Left ventricle myocardium inferior (tissue), 1 donor: ENCODE measurements around the gene TSGA10IP. TPM values are rescaled to one million over a fixed set of nuclear protein-coding genes. Genes with fewer than 3 reads are reported as not detected.

Experiments used
- DNase-seq: peaks from one replicate; pipeline ENCODE4 v3.0.0-alpha.2; 2020
- H3K27ac ChIP-seq: fragments of 200-600 bp; replicated peaks from 2 replicates; pipeline ENCODE4 v1.8.0; 2021
- H3K27me3 ChIP-seq: fragments of 200-600 bp; 2 replicates; pipeline ENCODE4 v1.8.0; 2021; ENCODE audit warnings: low read depth
- H3K36me3 ChIP-seq: fragments of 200-600 bp; 2 replicates; pipeline ENCODE4 v1.8.0; 2021
- H3K4me1 ChIP-seq: fragments of 200-600 bp; 2 replicates; pipeline ENCODE4 v1.8.0; 2021
- H3K4me3 ChIP-seq: fragments of 200-600 bp; 2 replicates; pipeline ENCODE4 v1.8.0; 2021; ENCODE audit warnings: mild to moderate bottlenecking, moderate library complexity
- H3K9me3 ChIP-seq: fragments of 200-600 bp; replicated peaks from 2 replicates; pipeline ENCODE4 v1.8.0; 2021
- intact Hi-C: fragments of 100-400 bp; cut with micrococcal nuclease; formaldehyde crosslinking; loops from one replicate; pipeline ENCODE4 v1.11.0; 2022
- total RNA-seq: library from RNA; stranded (reverse); fragmentation: NEBNext Ultra II Directional; extraction: Animal tissue kit (Norgen Biotek cat#: 25700); gene quantifications from one replicate; pipeline ENCODE4 v1.2.1, GENCODE V29; 2021
- TF ChIP-seq, protein P1 (sequence below): fragments of 200-600 bp; IDR thresholded peaks from 2 replicates; pipeline ENCODE4 v1.8.0; 2021; ENCODE audit warnings: antibody characterized with exemption, mild to moderate bottlenecking, borderline replicate concordance
- donor health status: DM: no; HTN: yes; CAD: no; lungs with severe emphysema.

TSGA10IP gene
- total RNA-seq, 1 donor from 2014 or later = not detected

DNA sequence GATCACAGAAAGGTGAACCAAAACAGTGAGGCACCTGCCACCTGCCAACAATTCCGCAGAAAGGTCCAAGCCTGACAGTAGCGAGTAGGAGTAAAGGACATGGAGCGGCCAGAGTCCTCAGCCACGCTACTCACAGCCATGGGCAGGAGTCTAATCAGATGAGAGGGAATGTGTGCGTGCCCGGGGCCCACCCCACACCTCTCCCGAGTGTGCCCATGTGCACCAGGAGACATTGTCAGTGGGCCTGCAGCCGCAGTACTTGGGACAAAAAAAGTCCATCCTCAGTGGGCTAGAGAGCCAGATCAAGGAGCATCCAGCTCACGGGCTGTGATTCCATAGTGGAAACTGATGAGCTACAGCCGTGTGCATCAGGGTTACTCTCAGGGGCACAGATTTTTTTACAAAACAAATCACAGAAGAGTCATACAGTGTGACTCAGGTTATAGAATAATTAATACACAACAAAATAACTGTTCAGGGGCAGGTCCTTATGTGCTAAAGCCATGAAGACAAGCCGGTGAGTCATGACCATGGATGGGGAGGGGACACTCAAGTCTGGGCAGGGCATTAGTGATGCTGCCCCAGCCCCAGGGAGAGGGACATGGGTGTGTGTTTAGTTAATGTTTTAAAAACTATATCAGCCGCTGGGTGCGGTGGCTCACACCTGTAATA lies 28.3 kb downstream of the TSGA10IP start:
- no peak overlapping the region for H3K4me3 ChIP-seq
- TF ChIP-seq, protein P1, sequence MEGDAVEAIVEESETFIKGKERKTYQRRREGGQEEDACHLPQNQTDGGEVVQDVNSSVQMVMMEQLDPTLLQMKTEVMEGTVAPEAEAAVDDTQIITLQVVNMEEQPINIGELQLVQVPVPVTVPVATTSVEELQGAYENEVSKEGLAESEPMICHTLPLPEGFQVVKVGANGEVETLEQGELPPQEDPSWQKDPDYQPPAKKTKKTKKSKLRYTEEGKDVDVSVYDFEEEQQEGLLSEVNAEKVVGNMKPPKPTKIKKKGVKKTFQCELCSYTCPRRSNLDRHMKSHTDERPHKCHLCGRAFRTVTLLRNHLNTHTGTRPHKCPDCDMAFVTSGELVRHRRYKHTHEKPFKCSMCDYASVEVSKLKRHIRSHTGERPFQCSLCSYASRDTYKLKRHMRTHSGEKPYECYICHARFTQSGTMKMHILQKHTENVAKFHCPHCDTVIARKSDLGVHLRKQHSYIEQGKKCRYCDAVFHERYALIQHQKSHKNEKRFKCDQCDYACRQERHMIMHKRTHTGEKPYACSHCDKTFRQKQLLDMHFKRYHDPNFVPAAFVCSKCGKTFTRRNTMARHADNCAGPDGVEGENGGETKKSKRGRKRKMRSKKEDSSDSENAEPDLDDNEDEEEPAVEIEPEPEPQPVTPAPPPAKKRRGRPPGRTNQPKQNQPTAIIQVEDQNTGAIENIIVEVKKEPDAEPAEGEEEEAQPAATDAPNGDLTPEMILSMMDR = no peak

DNA sequence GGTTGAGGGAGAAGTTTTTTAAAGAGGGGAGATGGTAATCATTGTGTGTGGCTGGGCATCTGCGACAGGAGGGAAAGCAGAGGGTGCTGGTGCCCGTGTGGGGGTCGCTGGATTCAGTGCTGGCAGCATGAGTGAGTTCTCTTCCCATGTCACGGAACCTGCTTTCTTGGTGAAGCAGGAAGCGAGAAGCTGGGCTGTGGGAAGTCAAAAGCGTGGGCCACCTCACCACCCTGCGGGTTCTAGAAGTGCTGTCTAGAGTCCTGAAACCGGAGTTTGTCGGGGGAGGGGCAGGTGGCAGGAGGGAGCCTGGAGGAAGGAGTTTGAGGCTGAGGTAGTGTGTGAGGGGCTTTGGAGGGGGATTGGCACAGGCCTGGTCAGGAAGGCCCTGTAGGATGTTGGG lies 30.5 kb downstream of the TSGA10IP start:
- Histone ChIP-seq H3K36me3 (peaks cover 53% of the 10 kb centered on the region), H3K27me3 (no peaks in the 10 kb centered on the region), H3K9me3 (no peaks in the 10 kb centered on the region), H3K4me3 (no peak overlapping the region), H3K4me1 (no peaks in the 10 kb centered on the region), H3K27ac (no peak overlapping the region)
- TF ChIP-seq, protein P1 = no peak
- intact Hi-C loops = loop anchor here (5.0 kb wide), 1 partner anchor 353 kb away; no protein-coding TSS in a partner anchor
- DNase-seq = no peak

More for the DNA sequence above, 28.3 kb downstream of the TSGA10IP start:
- intact Hi-C loops = no loop called here
- H3K27ac ChIP-seq = no peak overlapping the region
- H3K9me3 ChIP-seq = no peaks in the 10 kb centered on the region
- no peak for DNase-seq
- H3K36me3 ChIP-seq = peaks cover 58% of the 10 kb centered on the region
- H3K4me1 ChIP-seq = no peaks in the 10 kb centered on the region
- H3K27me3 ChIP-seq = no peaks in the 10 kb centered on the region

DNA sequence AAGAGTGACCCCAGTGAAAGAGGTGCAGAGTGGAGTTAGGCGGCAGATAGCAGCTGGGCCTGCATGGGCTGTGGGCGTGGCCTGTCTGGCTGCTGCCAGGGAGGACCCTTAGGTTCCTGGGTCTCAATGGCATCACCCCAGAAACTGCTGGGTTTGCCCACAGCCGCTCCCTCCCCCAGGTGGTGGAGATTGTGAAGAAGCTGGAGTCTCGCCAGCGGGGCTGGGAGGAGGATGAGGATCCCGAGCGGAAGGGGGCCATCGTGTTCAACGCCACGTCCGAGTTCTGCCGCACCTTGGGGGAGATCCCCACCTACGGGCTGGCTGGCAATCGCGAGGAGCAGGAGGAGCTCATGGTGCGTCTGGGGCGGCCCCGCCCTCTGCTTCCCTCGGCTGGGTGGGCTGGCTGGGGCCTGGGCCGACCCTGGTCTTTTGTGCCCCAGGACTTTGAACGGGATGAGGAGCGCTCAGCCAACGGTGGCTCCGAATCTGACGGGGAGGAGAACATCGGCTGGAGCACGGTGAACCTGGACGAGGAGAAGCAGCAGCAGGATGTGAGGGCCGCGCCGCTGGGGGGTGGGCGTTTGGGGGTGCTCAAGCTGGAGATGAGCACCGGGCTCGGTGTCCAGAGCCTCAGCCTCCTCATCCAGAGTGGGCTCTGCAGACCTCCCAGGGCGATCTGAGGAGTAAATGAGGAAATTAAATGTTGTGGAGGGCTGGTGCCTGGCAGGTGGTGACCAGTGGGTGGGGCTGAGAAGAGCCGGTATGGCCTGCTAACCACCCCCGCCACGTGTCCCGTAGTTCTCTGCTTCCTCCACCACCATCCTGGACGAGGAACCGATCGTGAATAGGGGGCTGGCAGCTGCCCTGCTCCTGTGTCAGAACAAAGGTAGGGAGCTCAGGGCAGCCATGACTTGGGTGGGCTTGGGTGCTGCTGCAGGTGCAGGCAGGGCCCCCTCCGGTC lies 31.2 kb downstream of the TSGA10IP start:
- H3K27me3 ChIP-seq = no peaks in the 10 kb centered on the region

DNA sequence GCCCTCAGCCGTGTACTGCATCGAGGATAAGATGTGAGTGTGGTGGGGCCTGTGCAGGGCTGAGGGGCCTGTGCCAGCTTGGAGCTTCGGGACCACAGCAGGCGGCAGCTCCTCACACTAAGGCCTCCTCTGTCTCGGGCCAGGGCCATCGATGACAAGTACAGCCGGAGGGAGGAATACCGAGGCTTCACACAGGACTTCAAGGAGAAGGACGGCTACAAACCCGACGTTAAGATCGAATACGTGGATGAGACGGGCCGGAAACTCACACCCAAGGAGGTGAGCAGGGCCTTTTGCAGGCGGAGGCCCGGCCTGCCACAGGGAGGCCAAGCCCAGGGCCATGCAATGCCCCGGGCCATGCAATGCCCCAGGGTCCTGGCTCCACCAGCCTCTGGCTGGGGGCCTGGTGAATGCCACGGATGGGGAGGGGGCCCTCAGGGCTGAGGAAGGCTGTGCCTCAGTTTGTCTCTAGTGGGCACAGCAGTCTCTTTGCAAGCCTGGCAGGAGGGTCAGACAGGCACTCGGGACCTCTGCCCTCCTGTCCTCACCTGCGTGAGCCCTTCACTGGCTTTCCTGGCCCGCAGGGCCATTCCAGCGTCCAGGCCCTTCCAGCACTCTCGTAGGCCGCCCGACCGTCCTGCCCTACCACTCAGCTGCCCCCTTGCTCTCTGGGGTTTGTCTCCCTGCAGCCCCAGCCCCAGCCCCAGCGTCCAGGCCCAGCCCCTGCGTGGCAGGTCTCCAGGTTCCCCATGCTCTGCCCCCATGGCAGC lies 32.5 kb downstream of the TSGA10IP start:
- no peaks in the 10 kb centered on the region for H3K9me3 ChIP-seq
- intact Hi-C loops = loop anchor here (5.0 kb wide), 1 partner anchor 356 kb away; no protein-coding TSS in a partner anchor

More for the DNA sequence above, 31.2 kb downstream of the TSGA10IP start:
- intact Hi-C loops = loop anchor here (5.0 kb wide), 1 partner anchor 354 kb away; no protein-coding TSS in a partner anchor
- Histone ChIP-seq H3K9me3 (no peaks in the 10 kb centered on the region), H3K36me3 (peaks cover 53% of the 10 kb centered on the region), H3K4me1 (no peaks in the 10 kb centered on the region), H3K27ac (no peak overlapping the region), H3K4me3 (no peak overlapping the region)
- no peak for DNase-seq
- TF ChIP-seq, protein P1 = no peak

More for the DNA sequence above, 32.5 kb downstream of the TSGA10IP start:
- Histone ChIP-seq H3K36me3 (peaks cover 53% of the 10 kb centered on the region), H3K4me3 (no peak overlapping the region), H3K4me1 (no peaks in the 10 kb centered on the region), H3K27me3 (no peaks in the 10 kb centered on the region), H3K27ac (no peak overlapping the region)
- TF ChIP-seq, protein P1 = no peak
- no peak for DNase-seq
